Activated CD8-positive, alpha-beta memory T cell treated with anti-CD3 and anti-CD28 coated beads, Interleukin-2, amount 50 U/mL, for 24 hours (primary cell): ENCODE results near the gene CLASP1.
"Not testable (repeated sequence)": the region's sequence is repeated elsewhere in the genome, so short reads cannot be mapped to it uniquely, and the experiment has no call there.

Experiments
- DNase-seq: peaks from one replicate; pipeline ENCODE4 v3.0.0-alpha.2; 2020; ENCODE audit errors: extremely low read depth

The CLASP1 gene

DNA sequence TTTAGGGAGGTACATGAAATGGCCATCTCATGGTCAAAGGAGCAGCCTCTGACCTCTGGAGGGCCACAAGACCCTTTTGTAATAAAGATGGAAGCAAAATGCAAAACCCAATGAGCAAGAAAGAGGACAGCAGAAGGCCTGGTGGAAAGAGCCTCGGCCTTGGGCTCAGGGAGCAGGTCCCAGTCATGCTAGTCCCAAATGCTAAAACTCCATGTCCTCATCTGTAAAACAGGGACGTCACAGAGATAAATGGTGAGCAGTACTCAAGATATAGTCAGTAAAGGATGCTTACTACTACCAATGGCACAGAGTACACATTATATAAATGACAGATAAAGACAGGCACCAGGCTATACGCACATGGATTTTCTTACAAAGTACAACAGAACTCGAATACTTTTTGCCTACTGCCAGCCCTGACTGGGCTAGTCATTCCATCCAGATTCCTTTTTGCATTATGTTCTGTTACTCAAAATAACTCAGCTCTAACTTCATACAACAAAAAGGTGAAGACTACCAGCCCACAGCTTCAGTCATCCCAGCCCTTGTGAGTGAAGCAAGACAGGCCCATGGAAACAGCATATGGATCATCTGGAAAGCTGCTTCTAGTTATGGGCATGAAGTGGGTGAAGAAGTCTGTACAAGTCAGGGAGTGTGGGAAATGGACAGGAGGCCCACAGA is 299.4 kb downstream of the CLASP1 start:
- no peak for DNase-seq

DNA sequence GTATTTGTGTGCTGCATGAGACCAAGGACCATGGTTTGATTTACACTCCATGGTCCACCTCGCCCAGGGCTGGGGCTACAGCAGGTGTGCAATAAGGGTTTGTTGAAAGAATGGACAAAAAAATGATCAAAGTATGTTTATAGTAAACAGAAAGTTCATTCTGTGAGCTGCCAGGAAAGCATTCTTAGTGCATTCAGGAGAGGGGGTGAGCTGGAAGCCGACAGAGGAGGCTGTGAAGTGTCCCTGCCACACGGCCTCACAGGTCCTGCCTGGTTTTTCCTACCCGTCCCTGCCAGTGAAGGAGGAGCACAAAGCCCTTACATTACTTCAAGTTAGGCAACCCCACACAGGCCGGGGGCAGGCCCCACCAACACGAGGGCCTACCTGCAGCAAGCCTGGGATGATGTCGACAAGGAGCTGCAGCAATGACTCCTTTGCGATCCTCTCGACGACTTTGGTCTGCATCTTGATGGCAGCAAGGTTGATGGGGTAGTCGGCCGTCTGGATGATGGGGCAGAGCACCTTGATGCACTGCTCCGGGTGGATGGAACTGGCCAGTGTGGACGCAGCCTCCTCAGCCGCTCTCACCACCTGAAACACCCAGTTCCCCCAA is 301.0 kb downstream of the CLASP1 start:
- no peak for DNase-seq

DNA sequence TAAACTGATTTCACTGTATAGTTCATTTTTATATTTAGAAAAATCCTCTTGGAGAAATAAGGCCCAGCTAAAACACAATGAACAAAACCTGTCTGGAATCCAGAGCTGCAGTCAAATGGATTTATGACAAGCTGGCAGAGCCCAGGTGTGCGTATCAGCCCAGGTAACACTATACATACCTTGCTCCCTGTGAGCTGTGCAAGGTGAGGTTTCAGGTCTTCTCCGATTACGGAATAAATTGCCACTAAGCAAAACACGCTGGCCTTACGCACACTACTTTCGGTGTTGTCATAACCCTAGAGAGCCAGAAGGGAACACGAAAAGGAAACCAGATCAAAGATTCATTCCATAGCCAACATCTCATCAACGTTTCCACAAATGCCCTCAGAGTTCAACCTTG is 302.4 kb downstream of the CLASP1 start:
- DNase-seq, result no peak

DNA sequence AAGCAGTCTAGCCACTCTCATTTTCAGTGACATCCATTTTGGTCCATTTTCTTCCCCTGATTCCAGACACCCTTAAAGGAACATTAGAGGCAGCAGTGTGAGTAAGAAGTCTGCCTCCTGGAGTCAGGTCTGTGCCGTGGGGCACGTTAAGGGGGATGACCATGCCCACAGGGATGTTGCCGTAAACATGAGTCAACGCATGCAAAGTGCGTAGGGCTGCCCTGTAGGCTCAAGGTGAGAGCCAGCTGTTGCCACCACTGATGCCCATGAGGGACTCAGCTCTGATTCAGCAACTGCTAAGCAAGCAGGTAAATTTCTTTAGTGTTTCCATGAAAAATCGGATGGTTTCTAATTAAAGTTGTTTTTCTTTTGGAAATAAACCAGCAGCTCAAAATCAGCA is 302.9 kb downstream of the CLASP1 start:
- DNase-seq, result no peak

DNA sequence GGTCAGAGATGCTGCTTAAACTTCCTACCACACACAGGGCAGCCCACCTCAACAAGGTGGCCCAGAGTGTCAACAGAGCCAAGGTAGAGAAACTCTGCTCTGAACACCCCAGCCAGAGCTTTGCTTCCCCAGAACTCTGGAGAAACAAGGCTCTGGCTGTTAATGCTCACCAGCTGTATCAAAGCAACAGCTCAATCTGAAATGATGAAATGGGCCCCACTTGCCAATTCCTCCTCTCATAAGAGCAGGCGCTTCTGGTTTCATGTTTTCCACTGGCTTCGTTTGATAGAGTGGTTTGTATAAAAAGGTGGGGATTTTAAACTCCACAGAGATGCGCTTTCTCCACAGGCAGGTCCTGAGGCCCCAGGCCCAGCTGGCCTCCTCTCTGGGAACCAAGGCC is 303.4 kb downstream of the CLASP1 start:
- no peak for DNase-seq

DNA sequence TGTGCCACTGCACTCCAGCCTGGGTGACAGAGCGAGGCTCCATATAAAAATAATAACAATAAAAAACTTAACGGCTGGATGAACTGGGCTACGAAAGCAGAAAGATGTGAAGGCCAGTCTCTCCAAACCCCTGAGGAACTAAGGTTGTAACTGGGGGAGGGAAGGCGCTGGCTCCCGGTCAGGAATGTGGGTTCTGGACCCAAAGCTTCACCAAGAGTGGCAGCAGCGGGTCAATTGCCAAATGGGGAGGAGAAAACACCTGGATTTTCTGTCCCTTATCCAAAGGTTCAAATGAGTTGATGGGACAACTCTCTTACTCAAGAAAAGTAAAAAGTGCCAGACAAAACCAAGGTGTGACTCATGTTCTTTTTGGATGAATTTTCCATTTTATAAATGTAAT is 304.2 kb downstream of the CLASP1 start:
- DNase-seq, result no peak

DNA sequence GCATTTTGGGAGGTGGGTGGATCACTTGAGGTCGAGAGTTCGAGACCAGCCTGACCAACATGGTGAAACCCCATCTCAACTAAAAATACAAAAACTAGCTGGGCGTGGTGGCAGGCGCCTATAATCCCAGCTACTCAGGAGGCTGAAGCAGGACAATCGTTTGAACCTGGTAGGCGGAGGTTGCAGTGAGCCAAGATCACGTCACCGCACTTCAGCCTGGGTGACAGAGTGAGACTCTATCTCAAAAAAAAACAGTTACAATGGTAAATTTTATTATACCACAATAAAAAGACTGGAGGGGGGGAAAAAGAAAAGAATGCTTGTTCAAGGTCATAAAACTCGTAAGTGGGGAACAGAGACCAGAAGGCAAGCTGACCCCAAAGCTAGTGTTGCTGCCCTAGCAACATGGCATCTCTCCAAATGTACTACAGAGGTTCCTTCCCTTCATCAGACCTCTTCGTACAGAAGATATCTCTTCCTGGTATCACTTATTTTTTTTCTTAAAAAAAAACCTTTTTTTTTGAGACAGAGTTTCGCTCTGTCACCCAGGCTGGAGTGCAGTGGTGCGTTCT is 305.3 kb downstream of the CLASP1 start:
- not testable (repeated sequence) for DNase-seq

DNA sequence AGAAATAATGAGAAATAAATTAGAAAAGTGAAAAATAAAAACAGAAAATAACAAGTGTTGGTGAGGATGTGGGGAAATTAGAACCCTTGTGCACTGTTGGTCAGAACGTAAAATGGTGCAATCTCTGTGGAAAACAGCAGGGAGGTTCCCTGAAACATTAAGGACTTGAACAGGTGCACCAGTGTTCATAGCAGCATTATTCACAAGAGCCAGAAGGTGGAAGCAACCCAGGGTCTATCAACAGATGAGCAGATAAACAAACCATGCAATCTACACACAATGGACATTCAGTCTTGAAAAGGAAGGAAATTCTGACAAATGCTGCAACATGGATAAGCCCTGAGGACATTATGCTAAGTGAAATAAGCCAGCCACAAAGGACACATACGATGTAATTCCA is 306.1 kb downstream of the CLASP1 start:
- DNase-seq, result no peak

DNA sequence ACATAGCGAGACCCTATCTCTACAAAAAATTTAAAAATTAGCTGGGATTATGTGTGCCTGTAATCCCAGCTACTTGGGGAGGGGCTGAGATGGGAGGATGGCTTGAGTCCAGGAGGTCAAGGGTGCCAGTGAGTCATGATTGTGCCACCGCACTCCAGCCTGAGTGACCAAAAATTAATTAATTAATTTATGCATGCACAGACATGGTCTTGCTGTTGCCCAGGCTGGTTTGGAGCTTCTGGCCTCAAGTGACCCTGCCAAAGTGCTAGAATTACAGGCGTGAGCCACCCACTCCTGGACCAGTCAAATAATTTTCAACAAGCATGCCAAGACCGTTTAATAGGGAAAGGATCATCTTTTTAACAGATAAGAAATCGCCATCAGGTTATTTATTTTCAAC is 306.5 kb downstream of the CLASP1 start:
- no peak for DNase-seq

DNA sequence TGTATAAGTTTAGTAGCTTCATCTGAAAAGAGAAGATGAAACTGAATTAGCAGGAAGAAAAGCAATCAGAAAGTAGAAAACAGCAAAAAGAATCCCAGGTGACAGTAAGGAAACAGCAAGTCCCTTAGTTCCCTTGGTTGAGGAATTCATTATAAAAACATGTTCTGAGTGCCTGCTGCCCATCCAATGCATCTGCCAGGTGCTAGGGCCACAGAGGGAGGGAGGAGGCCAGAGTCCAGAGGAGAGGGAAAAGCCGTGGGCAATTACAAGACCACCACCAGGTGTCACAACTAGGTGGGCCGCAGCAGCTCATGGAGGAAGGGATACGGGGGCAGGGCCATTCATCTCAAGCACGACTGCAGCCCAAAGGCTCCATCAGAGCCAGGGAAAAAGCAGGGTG is 308.3 kb downstream of the CLASP1 start:
- no peak for DNase-seq

DNA sequence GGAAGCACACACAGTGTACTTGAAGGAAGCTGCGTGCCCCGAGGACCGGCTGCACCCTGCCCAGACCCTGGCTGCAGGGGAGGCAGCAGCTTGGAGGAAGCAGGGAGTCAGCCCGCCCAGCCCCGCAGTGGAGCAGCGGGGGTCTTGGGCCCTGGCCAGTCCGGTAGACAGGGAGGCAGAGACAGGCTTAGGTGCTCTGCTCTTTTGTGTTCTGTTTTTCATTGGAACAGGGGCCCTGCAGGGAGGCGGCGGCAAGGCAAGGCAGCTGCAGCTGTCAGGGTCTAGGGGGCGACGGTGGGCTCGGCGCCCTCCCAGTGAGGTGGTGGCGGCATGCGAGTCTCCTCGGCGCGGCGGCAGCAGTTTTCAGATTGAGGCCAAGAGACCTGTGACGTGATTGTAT is 311.0 kb downstream of the CLASP1 start:
- no peak for DNase-seq

DNA sequence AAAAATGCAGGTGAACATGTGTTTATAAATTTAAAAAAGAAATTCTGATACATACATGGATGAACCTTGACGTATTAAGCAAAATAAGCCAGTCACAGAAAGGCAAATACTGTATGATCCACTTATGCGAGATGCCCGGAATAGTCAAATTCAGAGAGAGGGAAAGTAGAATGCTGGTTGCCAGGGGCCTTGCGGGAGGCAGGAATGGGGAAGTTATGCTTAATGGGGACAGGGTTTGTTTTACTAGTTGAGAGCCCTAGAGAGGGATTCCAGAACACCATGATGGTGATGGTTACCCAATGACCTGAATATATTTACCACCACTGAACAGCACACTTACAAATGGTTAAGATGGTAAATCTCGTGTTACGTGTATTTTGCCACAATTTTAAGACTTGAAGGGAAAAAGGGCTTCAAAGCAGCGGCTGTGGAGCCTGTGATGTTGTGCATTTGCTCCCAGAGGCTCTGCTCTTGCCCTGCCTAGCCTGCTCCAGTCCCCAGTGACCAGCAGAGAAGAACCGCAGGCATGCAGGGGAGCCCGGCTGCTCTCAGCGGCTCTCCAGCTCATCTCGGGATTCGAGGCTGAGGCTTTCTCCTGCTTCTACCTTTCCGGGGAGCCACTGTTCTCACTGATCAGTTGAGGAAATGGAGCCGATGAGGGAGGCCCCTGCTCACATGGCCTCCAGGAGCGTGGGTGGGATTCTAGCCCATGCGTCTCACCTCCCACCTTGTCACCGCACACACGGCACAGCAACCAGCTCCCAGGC is 312.6 kb downstream of the CLASP1 start:
- no peak for DNase-seq

DNA sequence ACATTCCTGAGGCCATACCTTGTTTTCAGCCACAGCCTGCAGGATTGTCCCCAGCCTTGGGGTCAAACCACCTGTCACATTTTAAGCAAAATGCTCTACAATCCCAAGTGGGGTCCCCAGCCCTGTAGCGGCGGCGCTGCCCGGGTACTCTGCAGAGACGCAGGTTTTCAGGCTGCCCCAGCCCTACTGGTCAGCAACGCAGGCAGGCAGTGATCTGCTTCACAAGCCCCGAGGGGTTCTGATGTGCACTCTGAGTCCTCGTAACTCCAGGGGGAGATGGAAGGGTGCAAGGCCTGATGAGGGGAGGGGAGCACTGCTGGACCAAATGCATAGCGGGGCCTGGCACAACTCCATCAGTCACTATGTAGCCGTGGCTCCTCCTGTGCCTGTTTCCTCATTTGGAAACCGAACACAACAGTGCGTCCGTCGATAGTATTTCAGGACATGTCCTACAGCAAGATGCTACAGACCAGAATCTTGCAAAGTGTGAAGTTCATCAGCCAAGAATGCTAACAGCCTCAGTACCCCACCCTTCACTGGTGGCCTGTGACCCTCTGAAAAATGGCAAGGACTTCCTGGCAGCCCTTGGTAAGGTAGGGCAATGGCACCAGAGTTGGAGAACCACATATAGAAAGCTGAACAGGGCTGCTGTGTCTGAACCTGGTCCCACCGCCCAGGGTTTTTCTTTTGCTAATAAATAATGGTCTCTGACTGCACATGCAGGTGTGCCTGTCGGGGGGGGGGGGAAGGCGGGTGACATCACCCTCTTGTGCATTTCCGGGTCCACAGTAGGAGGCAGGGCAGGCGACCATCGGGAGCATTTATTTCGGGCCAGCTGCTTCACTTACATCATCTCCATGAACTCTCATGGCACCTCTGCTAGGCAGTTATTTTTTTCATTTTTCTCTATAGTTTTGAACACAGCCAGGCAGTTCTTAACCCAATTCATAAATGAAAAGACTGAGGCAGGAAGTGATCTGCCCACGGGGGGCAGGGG is 313.7 kb downstream of the CLASP1 start:
- DNase-seq, result no peak

DNA sequence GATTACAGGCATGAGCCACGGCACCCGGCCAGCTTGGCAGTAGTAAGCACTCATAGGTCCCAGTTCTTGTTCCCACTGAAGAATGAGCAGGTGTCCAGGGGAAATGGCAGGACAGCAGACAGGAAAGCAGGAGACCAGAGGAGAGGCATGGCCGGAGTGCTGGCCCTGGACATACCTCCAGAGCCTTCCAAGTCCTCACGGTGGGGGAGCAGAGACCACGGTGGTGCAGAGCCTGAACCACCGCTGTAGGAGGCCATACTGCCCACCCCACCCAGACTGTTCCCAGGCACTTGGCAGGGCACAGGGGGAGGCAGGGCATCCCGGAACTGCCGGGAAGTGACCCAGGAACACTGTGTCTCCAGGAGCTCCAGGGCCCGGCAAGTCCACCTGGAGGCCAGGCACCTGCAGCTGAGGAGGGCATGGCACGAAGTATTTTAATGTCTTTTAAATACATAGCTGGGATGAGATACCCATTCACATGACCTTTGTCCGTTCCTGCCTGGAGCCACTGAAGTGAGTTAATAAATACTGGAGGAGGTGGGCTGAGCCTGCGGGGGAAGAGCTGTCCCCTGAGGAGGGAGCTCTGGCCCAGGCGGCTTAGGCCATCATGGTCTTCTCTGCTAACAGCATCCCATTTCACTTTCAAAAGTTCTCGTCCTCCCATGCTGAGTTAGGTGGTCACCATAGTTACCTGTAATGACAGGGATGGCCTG is 314.5 kb downstream of the CLASP1 start:
- DNase-seq, result no peak

DNA sequence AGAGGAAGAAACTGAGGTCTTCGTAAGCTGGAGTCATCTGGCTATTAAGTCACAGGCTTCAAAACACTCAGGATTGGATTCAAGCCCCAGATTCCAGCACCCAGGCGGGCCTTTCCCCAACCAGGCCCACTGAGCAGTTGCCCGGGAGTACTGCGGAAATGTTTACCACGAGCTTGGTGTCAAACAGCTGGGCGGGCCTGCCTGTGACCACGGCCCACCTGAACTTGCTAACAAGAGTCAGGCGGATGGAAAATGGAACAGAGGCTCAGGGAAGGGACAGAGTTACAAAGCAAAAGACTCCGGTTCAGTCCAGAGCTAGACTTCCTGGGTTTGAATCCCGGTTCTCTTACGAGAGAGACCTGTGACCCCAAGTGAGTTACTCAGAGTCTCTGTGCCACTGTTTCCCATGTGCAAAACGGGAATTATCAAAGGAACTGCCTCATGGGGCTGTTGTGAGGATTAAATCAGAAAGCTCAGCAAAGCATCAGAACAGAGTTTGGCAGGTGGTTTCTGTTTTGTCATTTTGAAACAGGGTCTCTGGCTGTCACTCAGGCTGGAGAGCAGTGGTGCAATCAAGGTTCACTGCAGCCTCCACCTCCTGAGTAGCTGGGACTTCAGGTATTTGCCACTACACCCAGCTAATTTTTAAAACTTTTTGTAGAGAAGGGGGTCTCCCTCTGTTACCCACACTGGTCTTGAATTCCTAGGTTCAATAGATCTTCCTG is 315.3 kb downstream of the CLASP1 start:
- no peak for DNase-seq

DNA sequence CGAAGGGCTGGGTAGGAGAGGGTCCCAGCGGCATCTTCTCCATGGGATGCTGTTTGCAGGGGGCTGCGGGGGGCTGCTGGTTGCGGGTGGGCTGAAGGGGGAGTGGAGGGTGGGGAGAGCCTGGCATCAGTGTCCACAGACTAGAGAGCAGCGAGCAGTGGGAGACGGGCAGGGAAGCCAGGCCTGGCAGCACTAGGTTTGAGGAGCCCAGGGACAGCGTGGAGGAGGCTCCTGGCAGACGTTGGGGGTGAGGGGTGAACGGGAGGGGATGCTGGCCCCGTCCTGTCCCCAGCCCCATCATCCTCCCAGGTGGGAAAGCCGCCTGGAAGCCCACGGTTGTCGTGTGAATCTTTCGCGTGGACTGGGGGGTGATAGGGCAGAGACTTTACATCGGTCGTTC is 316.0 kb downstream of the CLASP1 start:
- DNase-seq, result no peak

DNA sequence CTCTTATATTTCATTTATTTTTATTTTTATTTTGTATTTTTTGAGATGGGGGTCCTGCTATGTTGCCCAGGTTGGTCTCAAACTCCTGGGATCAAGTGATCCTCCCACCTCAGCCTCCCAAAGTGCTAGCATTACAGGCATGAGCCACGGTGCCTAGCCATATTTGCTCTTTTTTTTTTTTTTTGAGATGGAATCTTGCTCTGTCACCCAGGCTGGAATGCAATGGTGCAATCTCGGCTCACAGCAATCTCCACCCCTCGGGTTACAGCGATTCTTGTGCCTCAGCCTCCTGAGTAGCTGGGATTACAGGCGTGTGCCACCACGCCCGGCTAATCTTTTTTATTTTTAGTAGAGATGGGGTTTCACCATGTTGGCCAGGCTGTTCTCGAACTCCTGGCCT is 317.9 kb downstream of the CLASP1 start:
- DNase-seq, result not testable (repeated sequence)

DNA sequence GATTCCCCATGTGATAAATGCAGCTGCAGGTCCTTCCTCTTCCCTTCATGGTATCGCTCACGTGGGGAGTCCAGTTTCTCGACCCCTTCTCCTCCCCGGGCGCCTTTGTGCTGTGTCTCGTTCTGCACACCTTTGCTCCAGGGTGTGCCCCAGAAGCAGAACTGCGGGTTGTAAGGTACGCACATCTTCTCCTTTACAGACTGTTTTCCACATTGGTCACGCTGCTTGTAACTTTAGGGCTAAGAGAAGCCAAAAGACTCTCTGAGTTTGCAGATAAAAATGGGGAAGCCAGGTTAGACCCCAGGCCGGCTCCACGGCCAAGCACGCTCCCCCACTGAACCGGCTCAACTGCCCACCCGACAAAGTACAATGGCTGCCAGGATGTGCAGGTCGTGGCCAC is 318.3 kb downstream of the CLASP1 start:
- DNase-seq, result no peak

DNA sequence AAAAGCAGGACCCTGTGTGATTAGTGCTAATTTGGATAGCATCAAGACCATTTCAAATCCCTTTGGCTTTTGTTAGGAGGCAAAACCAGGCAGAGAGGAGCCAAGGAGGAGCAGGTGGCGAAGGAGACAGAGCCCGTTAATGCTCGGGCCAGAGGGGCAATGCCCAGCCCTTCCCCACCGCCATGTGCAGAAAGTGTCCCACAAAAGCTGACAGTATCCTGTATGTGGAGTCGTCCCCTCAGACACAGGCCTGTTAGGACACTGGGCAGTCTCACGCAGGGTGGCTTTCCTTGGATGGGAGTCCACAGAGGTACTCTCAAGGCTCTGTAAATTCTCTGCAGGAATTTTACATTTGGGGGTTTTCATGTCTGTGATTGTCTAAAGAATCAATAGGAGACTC is 319.5 kb downstream of the CLASP1 start:
- DNase-seq, result no peak

DNA sequence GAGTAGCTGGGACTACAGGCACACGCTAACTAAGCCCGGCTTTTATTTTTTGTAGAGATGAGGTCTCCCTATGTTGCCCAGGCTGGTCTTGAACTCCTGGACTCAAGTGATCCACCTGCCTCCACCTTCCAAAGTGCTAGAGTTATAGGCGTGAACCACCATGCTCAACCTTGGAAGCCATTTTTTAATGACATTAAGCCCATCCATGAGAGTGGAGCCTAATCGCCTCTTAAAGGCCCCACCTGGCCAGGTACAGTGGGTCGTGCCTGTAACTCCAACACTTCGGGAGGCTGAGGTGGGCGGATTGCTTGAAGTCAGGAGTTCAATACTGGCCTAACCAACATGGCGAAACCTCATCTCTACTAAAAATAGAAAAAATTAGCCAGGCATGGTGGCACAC is 322.6 kb downstream of the CLASP1 start:
- no peak for DNase-seq
